Kidney capillary endothelial cell (primary cell): ENCODE data around the gene KATNIP.

Source experiments
- DNase-seq: peaks from one replicate; pipeline ENCODE4 v3.0.0-alpha.2; 2018; ENCODE audit warnings: low spot score

KATNIP gene

DNA sequence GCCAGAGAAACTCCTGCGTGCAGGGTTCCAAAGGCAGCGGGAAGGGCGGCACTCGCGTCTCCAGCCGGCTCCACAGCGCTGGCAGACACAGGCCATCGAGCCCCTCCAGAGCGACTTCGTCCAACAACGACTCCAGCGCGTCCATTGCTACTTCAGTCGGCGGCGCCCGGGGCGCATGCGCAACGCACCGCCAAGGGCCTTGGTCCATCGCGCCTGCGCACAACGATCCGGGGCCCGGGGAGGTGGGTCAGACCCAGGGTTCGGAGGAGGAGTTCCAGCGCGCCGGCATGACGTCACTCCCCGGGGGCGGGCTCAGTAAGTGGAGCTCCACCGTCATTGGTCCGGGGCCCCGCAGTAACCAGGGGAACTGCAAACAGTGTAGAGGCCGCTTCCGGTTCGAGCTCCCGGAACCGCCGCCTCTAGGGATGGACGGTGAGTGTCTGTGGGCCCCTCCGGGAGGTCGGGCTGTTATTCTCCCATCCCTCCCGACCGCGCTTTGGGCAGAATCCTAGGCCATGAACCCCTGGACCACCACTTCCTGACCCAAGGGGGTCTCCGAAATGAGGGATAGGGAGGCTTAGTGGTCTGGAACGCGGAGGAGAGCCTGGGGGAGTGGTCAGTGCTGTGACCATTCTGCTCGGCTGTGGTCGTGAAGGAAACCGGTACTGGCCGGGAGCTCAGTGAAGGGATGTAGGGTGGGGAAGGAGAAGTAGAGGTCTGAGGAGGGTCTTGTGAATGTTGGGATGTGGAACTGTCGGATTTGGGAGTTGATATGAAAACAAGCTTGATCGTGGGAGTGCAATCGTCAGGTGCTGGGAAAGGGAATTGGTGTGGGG is at the start of gene KATNIP, which contains the start of gene GTF3C1:
KATNIP (plus strand) TSS at position 399 of the 836 bp plus-strand sequence; CDS start at position 426, 27 bp downstream.
GTF3C1 (minus strand) TSS at position 168 of the 836 bp plus-strand sequence; CDS start at position 145, 23 bp downstream.
- DNase-seq: peak; percentile 100

DNA sequence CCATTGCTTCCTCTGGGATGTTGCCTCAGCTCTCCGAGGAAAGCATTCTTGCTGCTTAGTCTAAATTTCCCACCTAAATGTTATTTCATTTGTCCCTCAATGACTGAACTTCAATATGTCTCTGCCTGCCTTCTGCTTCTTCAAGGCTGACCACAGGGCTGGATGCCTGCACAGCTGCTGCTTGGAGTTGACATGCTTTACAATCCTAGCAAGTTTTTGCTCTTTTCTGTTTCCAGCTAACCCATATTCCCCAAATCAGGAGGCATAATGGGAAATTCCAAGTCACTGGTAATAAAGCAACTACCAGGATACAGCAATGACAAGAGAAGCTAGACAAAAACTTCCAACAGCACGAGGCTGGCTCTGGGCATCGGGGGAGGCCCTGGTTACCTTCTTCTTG is 49.1 kb upstream of the KATNIP start:
- DNase-seq: no peak

DNA sequence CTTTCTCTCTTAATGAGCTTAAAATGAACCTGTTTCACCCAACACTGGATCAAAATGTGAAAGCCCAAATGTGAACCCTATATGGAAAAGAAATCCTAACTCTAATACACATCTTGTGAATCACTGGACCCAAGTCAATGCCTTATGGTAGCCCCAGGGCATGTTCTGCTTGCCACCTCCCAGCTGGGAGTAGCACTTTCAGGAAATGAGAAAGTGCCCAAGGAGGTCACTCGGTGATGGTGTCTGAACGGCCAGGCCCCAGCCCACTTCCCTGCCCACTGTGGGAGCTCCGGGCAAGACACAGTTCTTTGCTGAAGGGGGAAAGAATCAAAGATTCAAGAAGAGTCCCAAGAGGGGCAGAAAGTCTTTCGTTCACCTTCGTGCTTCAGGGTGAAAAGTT is 46.3 kb upstream of the KATNIP start:
- no peak for DNase-seq

DNA sequence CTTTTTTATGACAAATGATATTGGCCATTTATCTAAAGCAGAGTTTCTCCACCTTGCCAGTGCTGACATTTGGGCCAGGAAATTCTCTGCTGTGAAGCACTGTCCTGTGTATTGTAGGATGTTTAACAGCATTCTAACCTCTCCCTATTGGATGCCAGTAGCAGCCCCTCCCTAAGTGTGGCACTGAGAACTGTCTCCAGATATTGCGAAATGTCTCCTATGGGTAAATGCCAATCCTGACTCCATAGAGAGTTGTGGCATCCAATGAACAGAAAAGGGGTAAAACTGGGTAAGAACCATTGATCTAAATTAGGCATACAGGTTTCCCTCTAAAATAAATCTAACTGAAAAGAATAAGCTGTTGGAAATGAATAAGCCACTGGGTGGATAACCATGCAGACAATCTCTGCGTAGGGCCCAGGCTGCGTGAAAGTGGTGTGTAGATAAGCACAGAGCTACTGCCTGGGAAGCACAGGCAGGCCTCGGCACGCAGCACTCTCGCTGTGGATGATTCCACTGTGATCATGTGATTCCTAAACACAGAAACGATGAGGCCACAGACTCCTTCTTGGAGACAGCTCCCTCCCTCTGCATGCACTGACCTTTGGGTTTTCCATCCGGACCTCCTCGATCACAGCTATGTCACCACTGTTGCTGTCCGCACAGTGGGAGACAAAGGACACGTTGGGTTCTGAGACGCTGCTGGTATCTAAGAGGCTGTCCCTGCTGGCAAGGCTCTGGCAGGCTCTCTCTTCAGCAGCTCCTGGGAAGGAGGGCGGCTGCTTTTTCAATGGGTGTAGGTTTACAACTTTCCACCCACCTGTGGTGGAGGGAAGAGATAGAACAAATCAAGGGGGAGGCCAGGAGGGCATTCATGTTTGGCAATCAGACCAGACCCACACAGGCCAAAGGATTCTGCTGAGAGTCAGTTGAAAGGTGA is 44.4 kb upstream of the KATNIP start:
- no peak for DNase-seq

DNA sequence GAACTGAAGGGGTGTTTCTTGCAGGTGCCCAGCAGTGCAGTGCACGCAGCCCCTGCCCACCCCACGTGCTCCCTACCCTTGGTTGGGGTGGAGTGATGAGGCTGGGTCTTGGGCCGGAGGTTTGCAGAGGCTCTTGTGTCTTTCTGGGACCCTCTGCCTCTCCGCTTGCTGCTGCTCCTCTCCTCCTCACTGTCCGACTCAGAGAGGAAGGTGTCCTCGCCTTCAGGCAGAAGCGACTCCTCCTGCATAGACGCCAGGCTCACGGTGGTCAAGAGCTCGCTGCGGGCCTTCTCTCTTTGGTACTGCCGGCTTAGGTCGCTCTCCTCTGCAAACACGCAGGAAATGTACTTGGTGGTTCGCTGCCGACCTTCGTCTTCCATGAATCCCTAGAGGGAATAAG is 43.2 kb upstream of the KATNIP start:
- no peak for DNase-seq

DNA sequence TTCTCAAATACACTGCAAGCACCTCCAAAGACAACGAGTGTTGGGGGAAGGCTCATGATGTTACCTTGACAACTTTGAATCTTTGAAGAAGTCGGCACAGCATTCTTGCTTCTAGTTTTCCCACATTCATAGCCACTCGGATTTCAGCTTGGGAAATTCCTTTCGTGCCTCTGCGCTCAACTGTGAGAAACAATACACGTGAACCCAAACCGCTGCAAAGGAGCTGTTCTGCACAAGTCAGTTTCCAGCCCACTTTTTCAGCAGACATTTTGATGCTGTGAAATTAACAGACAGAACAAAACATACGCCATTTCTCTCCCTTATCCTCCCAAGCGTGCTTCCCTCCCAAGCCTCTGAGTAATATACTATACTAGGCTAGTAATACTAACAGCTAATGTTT is 41.5 kb upstream of the KATNIP start:
- DNase-seq: no peak

DNA sequence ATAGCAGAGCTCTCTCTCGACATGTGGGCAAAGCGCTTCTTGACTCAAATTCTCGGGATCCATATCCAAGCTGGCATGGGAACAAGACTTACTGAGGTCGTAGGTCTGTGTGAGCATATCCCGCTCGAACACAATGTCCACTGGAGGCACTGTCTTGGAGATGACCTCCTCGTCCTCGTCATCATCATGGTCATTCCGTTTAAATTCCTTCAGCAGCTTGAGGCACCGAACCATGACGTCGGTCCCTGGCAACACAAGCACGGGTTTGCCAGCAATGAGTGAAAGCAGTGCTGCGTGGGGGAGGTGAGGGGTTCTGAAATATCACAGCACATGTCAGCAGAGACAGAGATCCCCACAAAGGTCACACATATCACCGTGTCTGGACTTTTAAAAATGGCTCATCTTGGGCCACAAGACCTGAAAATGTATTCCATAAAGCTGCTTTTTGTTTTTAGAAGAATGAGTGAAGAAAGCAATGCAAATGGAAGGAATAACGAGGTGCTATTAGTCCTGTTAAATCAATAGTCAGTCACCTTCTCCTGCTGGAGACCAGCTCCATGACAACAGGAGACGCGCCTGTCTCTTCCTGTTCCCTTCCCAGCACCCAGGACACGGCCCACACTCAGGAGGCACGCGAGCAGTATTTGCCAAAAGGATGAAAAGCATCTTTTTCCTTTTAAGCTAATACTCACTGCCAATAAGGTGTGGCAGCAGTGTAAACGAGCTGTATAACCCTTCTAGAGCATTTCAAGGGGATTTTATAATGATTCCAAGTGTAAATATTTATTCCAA is 38.1 kb upstream of the KATNIP start:
- no peak for DNase-seq

DNA sequence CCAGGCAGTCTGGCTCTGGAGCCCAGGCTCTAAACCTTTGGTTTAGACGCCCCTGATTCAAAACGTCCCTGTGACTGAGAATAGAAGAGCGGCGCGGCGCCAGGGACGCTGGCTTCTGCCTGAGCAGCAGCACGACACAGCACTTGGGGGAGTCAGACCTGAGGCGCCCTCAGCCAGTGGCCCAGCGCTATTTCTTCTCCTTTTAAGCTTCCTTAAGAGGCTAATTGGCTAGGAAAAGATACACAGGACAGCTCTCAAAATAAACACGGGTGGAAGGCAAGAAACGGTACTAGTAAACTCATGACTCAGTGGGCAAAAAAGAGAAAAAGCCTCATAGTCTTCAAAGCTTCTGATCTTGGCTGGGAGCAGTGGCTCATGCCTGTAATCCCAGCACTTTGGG is 35.1 kb upstream of the KATNIP start:
- DNase-seq: no peak

DNA sequence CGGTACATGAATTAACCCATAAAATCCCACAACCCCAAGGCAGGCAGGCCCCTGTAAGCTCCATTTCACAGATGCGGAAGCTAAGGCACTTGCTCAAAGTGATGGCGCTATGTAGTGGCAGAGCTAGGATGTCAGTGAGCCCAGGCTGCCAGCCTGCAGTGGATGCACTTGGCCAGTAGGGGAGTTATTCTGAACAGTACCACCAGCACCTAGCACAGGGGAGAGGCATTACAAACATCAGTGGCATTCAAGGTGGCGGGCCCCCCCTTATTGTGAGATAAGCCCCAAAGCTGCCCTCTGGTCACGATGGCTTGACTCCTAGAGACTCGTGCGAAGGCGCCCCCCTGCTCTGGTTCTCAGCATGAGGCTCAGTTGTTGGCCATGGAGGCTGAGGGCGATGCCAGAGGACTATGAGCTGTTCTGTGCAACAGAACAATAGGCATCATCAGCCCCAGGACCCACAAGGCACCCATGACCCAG is 34.0 kb upstream of the KATNIP start:
- DNase-seq: no peak

DNA sequence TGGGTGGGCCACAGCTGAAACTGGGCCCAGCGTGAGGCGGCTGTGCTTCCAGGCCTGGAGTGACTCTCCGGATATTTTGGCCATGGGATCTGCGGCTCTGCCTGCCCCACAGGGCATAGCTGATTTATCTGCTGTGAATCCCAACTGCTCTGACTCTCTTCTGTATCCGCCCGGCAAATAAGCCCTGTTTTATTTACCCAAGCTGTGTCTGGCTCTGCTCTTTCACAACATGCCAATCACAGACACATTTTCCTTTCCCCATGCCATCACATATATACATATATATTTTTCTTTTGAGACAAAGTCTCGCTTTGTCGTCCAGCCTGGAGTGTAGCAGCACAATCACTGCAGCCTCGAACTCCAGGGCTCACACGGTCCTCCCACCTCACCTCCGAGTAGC is 33.6 kb upstream of the KATNIP start:
- DNase-seq: no peak

DNA sequence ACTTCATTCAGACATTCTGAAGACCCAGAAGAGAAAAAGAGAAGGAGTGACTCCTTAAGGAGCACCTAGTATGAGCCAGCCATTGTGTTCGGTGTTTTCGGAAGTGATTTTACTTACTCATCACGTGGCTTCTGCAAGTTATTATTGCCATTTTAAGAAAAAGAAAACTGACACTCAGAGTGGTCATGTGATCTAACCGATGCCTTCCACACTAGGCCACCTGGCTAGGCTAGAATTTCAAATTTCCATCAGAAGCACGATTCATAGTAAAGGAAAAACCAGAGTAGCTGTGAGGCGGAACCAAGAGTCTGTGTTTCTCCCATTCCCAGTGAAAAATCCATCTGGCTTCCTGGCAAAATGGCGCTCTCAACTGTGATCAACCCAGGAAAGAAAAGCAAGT is 32.3 kb upstream of the KATNIP start:
- no peak for DNase-seq

DNA sequence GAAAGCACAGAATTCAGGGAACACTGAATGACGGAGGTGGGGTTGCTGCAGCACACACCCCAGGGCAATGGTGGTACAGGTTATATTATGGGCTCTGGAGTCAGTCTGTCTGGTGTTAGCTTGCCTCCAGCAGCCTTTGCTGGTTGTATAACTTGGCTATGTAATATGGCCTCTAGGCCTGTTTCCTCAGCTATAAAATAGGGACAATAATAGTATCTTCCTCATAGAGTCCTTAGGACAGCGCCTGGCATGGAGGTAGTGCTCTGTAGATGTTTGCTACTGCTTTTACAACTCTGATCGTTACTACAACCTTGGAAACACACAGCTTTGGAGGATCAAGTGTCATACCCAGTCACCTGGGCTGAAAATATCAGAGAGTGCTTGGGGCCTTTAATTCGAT is 31.7 kb upstream of the KATNIP start:
- DNase-seq: no peak

DNA sequence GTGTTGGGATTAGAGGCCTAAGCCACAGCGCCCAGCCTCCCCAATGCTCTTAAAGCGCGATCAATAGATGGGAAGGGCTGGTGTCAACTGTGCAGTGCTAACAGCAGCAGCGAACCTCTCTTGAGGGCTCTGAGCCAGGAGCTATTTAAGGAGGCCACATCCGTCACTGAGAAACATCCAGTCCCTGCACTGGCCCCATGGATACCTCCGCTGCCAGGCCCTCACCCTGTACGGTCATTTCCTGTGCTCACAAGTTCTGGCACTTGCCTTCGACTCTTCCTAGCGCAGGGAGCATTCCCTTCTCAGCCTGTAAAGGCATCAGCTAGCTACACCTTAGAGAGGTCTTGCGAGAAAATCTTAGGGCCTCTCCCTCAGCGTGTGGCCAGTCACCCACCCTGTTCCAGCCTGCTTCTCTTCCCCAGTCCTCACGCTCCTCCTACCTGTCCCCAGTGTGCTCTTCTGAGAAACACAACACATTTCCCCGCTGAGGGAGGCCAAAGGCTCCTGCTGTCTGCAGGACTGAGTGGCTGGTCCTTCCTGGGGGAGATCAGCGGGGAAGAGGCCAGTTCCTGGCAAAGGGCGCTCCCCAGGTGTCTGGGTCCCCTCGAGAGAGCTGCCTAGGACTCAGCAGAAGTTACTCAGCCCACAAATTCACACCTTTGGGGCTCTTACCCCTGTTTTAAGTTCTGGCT is 28.8 kb upstream of the KATNIP start:
- peak; percentile 85 for DNase-seq

DNA sequence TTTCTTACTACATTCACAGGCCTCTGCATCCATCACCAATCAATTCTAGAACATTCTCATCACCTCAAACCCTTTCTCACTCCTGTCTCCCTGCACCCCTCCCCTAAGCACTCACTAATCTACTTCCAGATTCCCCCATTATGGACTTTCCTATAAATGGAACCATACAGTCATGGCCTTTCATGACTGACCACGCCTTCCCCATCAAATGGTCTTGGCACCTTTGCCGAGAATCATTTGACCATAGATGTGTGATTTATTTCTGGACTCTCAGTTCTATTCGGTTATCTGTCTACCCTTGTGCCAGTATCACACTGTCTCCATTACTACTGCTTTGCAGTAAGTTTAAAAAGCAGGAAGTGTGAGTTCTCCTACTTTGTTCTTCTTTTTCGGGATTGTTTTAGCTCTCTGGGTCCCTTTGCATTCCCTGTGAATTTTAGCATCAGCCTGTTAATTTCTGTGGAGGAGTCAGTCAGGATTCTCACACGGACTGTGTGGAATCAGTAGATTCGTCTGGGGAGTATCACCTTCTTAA is 27.7 kb upstream of the KATNIP start:
- DNase-seq: no peak

DNA sequence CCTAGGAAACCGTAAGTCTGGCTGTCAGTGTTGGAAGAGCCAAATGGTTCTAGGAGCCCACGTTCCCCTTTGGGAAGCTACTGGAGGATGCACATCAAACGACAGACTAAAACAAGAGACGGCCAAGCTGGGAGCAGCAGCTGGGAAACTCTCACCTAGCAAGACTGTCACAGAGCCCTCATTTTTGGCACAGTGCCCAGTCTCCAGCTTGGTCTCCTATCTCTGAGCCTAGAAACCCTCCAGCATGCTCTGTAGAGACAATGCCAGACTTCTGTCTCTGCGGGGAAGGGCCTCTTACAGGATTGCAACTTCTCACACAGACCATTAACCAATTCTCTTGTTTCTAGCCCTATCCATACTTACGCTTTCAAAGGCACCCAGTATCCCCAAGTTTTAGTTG is 23.8 kb upstream of the KATNIP start:
- DNase-seq: no peak

DNA sequence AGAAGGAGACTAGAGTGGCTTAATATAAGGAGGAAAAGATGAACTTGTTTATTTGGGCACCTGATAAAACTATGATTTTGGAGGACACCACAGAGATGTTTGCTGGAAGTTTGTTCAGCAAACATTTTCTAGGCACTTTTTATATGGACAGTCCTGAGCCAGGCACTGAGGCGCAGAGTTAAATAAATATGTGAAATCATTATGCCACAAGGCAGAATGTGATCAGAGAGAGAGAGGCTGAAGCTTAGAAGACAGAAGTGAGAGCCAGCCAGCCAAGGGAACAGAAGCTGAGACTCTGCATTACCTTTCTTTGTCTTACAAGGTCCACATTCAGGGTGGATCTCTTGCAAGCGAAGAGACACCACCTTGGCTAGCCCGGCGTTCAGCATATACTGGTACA is 21.6 kb upstream of the KATNIP start:
- no peak for DNase-seq

DNA sequence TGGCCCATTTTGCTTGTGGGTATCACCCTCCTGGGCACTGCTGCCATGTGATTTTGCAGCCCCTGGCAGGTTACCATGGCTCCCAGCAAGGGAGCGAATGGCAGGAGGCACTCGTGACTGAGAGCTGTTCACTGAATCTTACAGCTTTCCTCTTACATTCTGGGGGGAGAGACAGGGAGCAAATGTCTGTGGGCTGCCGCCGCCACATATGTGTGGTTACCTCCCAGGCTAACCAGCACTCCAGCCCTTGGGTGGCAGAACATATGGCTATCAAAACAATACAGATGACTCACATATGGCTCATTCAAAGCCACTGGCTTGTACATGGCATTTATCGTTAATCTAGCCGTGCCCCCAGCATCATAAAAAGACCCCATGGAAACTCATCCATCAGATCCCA is 20.0 kb upstream of the KATNIP start:
- no peak for DNase-seq

DNA sequence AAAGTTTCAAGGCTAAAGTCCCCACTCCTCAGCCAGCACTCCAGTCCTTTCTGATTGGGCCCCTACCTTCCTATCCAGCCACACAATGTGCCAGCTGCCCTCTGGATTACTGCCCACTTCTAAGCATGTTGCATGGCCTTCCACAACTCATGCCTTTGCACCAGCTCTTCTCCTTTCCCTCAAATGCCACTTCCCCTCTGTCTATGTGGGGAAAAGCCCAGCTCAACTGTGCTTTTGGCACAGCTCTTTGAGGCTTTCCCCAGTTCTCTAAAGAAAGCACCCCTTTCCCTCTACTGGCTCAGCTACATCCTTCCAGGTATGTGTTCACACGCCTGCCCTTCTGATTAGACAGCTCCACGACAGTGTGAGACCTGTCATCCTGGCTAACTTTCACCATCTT is 18.8 kb upstream of the KATNIP start:
- DNase-seq: no peak

DNA sequence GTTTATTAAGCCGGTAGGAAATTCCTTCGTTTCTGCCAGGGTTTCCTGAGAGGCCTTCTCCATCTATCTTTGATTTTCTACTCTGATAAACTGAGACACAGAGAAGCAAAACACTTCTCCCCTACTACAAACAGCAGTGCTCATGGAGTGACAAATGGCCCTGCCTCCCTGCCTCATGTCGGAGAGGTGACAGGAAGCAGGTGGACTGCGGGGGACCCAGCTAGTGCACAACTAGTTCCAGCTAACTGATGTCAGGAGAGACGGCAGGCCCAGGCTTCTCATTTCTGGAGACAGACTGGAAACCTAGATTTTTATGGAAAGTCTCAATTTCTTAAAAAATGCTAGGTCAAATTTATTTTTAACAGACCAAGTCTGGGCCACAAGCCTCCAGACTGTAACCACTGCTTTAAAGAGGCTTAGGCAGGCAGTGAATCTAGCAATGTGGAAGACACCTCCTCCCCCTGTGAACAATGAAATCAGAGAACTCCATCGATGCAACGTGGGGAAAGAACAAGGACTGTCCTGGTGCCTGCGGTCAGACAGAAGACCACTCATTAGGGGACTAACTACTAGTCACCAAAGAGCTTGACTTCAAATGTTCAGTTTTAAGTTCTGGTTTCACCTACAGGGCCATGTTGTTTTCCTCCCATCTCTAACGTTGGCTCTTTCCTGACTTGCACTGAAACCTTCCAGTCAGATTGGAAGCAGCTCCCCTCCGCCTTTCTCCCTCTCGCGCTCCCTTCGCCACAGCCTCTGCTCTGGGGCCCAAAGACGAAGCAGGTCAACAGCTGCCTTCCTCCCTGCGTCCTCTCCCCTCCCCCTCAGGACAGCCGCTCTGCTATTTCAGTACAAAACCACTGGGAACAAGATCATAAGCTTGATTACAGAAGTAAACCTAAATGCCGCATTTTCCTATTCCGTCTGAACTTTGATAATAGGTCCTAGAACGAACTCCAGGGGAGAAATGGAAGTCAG is 17.8 kb upstream of the KATNIP start:
- no peak for DNase-seq

DNA sequence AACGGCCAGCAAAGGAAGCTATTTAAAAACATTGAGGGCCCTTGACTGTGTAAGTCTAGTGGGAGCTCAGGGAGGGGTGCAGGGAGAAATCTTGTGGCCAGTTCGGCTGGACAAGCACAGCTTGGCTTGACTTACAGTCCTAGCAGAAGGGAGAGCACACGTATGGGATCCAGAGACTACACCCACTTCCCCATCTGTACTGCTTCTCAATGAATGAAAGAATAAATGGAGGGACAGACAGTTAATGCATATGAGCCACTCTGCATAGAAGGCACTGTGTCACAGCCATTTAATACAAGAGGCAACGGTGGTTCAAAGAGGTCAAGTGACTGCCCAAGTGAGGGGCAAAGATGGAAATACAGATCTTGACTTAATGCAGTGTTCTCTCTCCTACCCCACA is 15.7 kb upstream of the KATNIP start:
- no peak for DNase-seq
